Measurements from ENCODE around the gene NCBP1. TPM values are rescaled to one million over a fixed set of nuclear protein-coding genes. Genes with fewer than 3 reads are reported as not detected.

The NCBP1 gene
- total and polyA plus RNA-seq, 10 donors = 6.5 to 30.6 (median 23.1) TPM

DNA sequence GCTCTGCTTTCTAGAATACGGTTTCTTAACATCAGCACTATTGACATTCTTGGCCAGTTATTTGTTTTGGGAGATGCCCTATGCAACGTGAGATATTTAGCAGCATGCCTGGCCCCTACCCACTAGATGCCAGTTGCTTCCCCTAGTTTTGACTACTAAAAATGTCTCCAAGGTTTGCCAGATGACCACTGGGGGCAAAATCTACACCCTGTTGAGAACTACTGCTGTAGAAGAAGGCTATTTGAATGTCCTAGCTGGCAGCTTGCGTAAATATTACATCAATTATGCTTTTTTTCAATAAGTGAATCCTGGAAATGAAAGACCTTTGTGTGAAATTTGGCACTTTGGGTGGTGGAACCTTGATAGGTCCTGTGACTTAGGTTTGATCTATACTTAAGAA is 5.0 kb downstream of the NCBP1 start:
- peaks cover 0 to 33% (median 13%) of the 10 kb centered on the region in 6 donors for H3K36me3 ChIP-seq
- H3K9me3 ChIP-seq = no peaks in the 10 kb centered on the region
- 77 to 87% (median 84%) methylated on average over 3 of the region's 3 CpGs for WGBS, 5 donors
- TF ChIP-seq POLR2A (IDR thresholded peaks at IDR 0.05) (no peak), POLR2AphosphoS5 (IDR thresholded peaks at IDR 0.05) (no peak), CTCF (IDR thresholded peaks at IDR 0.05 in 8 of 11, conservative IDR thresholded peaks at IDR 0.05 in 3 of 11) (no peak)
- peaks cover 26 to 67% (median 49%) of the 10 kb centered on the region in 6 donors for H3K4me1 ChIP-seq
- no peak overlapping the region for H3K27ac ChIP-seq
- H3K27me3 ChIP-seq (replicated peaks in 1 of 7) = no peaks in the 10 kb centered on the region
- no peak overlapping the region for H3K4me3 ChIP-seq
- DNase-seq = no peak
- intact Hi-C loops (cut with DNase I; ENCODE audit: low total_unique reads) = no loop called here

- WGBS, 5 donors = 84 to 97% (median 91%) methylated on average over 2 of the region's 2 CpGs
- Histone ChIP-seq H3K4me1 (peaks cover 16 to 53% (median 36%) of the 10 kb centered on the region in 6 donors), H3K9me3 (no peaks in the 10 kb centered on the region), H3K4me3 (no peak overlapping the region), H3K27me3 (replicated peaks in 1 of 7) (no peaks in the 10 kb centered on the region), H3K36me3 (peaks cover 0 to 50% (median 21%) of the 10 kb centered on the region in 6 donors), H3K27ac (no peak overlapping the region)
- TF ChIP-seq CTCF (IDR thresholded peaks at IDR 0.05 in 8 of 11, conservative IDR thresholded peaks at IDR 0.05 in 3 of 11) = no peak
- no peak for TF ChIP-seq POLR2A (IDR thresholded peaks at IDR 0.05)
- TF ChIP-seq POLR2AphosphoS5 (IDR thresholded peaks at IDR 0.05) = no peak
- intact Hi-C loops (cut with DNase I; ENCODE audit: low total_unique reads) = no loop called here
- DNase-seq = no peak
Observed at GRCh38 chr9:97640325-97640724, 6.7 kb downstream of the NCBP1 start.

DNA sequence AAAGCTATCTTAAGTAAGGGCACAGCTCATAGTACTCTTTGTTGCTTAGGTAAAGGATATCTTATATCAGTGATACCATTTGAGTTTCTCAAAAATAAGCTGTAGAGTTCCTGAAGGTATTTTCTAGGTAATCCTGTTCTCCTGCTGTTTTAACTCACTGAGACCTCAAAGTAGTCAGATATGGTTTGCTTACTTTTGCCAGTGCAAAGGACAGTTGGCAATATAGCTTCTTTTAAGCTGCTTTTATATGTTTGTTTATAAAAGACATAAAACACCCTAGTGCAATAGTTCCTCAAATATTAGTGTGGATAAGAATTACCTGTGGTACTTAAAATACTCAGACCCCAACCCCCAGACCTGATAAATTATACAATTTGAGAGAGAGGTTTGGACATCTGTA is 12.1 kb downstream of the NCBP1 start:
- intact Hi-C loops (cut with DNase I; ENCODE audit: low total_unique reads) = no loop called here
- Histone ChIP-seq H3K27ac (no peak overlapping the region), H3K4me1 (peaks cover 0 to 3% (median 0%) of the 10 kb centered on the region in 6 donors), H3K36me3 (peaks cover 0 to 99% (median 56%) of the 10 kb centered on the region in 6 donors), H3K27me3 (replicated peaks in 1 of 7) (no peaks in the 10 kb centered on the region), H3K4me3 (no peak overlapping the region), H3K9me3 (no peaks in the 10 kb centered on the region)
- no peak for DNase-seq
- TF ChIP-seq POLR2AphosphoS5 (IDR thresholded peaks at IDR 0.05) (no peak), POLR2A (IDR thresholded peaks at IDR 0.05) (no peak), CTCF (IDR thresholded peaks at IDR 0.05 in 8 of 11, conservative IDR thresholded peaks at IDR 0.05 in 3 of 11) (no peak)

- WGBS, 5 donors = 93 to 99% (median 94%) methylated on average over 5 of the region's 5 CpGs
- H3K4me3 ChIP-seq = no peak overlapping the region
- intact Hi-C loops (cut with DNase I; ENCODE audit: low total_unique reads) = no loop called here
- no peaks in the 10 kb centered on the region for H3K27me3 ChIP-seq (replicated peaks in 1 of 7)
- TF ChIP-seq POLR2AphosphoS5 (IDR thresholded peaks at IDR 0.05) (no peak), CTCF (IDR thresholded peaks at IDR 0.05 in 8 of 11, conservative IDR thresholded peaks at IDR 0.05 in 3 of 11) (no peak), POLR2A (IDR thresholded peaks at IDR 0.05) (no peak)
- no peak for DNase-seq
- no peaks in the 10 kb centered on the region for H3K9me3 ChIP-seq
- H3K36me3 ChIP-seq = peaks cover 0 to 100% (median 68%) of the 10 kb centered on the region in 6 donors
- no peaks in the 10 kb centered on the region for H3K4me1 ChIP-seq
- H3K27ac ChIP-seq = no peak overlapping the region
Observed at GRCh38 chr9:97647996-97648395, 14.4 kb downstream of the NCBP1 start.
